Pancreas (tissue), 10 donors: ENCODE data around the gene C3orf18. TPM values are rescaled to one million over a fixed set of nuclear protein-coding genes. Genes with fewer than 3 reads are reported as not detected.

Experiments
- ATAC-seq, 4 donors: fragments of 200-7000 bp; cut with Tn5 transposase; one replicate each; pipeline versions ENCODE4 v1.8.0 to v1.9.1; 2020; ENCODE audit warnings: mild to moderate bottlenecking in 4 of 4, moderate library complexity in 4 of 4
- DNase-seq, 6 donors: peaks; one replicate each; pipeline ENCODE4 v3.0.0-alpha.2; 2020
- FAIRE-seq: peaks from 2 replicates; lab custom pipeline; 2012; peaks lifted over from hg19 to GRCh38; lab: Jason Lieb, UNC
- H3K27ac ChIP-seq, 4 donors: fragments of 200-600 bp; sonication (generic); 1 replicate in 3 of 4; 2 replicates in 1 of 4; pipeline versions ENCODE4 v1.5.0 to v1.8.0; 2020
- H3K27me3 ChIP-seq, 4 donors: fragments of 200-600 bp; one replicate each; pipeline ENCODE4 v1.8.0; 2021
- H3K36me3 ChIP-seq, 3 donors: fragments of 200-600 bp; sonication (generic) in 1 of 3; one replicate each; pipeline versions ENCODE4 v1.5.0 to v1.8.0; 2020 to 2021
- H3K4me1 ChIP-seq, 3 donors: fragments of 200-600 bp; one replicate each; pipeline ENCODE4 v1.8.0; 2021
- H3K4me3 ChIP-seq, 4 donors: fragments of 200-600 bp; sonication (generic) in 2 of 4; one replicate each; pipeline versions ENCODE4 v1.5.0 to v1.8.0; 2020 to 2021
- H3K9me3 ChIP-seq, 4 donors: fragments of 200-600 bp; one replicate each; pipeline ENCODE4 v1.8.0; 2021
- CTCF ChIP-seq, 4 donors: fragments of 200-600 bp; sonication (generic) in 3 of 4; IDR thresholded peaks; one replicate each; pipeline versions ENCODE4 v1.5.0 to v1.8.0; 2021; ENCODE audit warnings: antibody characterized with exemption in 4 of 4
- WGBS, 2 donors: extraction: QIAGEN DNeasy Blood & Tissue Kit; methylation state at CpG; one replicate each; pipeline ENCODE4 v1.1.7; 2013; 5-methylcytosine and 5-hydroxymethylcytosine counted together
- intact Hi-C, 3 donors: fragments of 100-400 bp; cut with DNase I; formaldehyde crosslinking; loops; one replicate each; pipeline versions ENCODE4 v1.11.1 to v1.14.2; 2022
- polyA plus RNA-seq, 2 donors: library from polyadenylated mRNA; stranded (reverse); fragments of 200-250 nt; gene quantifications; one replicate each; pipeline ENCODE4 v1.2.3, GENCODE V29; 2013
- total RNA-seq, 6 donors: library from RNA; stranded (reverse); fragmentation: NEBNext Ultra II Directional in 4 of 6; extraction: Animal tissue kit (Norgen Biotek cat#: 25700) in 4 of 6; gene quantifications; one replicate each; pipeline versions ENCODE4 v1.2.1 to v1.2.4, GENCODE V29; 2021 to 2023
- donor health status: healthy with polysubstance abuse.
- donor health status: DM: no; HTN: no; CAD: no; lungs with moderate emphysema.
- donor health status: DM: no; HTN: no; CAD: no.
- donor health status: control.
- donor health status: control.
- donor health status: Bipolar disorder and iron deficiency.
- donor health status: DM: yes; HTN: yes; CAD: no.
- donor health status: DM: no; HTN: no; CAD: no.
- donor health status: DM: no; HTN: no; CAD: no.
- donor health status: DM: yes; HTN: yes; CAD: no.

Gene C3orf18
- total and polyA plus RNA-seq, 8 donors, result 3.2 to 8.9 (median 5.0) TPM

- H3K27me3 ChIP-seq, result no peaks in the 10 kb centered on the region
- ATAC-seq, result no peak
- H3K36me3 ChIP-seq, result peaks cover 0 to 2% (median 0%) of the 10 kb centered on the region in 3 donors
- peaks cover 0 to 13% (median 6%) of the 10 kb centered on the region in 3 donors for H3K4me1 ChIP-seq
- H3K9me3 ChIP-seq, result no peaks in the 10 kb centered on the region
- DNase-seq, result peak in 1 of 6 donors; percentile 38
- FAIRE-seq, result no peak
- no peak for TF ChIP-seq CTCF (IDR thresholded peaks at IDR 0.05)
- intact Hi-C loops, result no loop called here
- no peak overlapping the region for H3K4me3 ChIP-seq
- H3K27ac ChIP-seq, result no peak overlapping the region
- WGBS, 2 donors, result 85 to 89% methylated on average over 1 of the region's 1 CpG
Observed at GRCh38 chr3:50574444-50574831, 6.9 kb upstream of the C3orf18 start.

GRCh38 chr3:50573566-50574443, 6.3 kb upstream of the C3orf18 start:
- WGBS, 2 donors, result 79 to 83% methylated on average over 8 of the region's 8 CpGs
- Histone ChIP-seq H3K9me3 (no peaks in the 10 kb centered on the region), H3K4me3 (no peak overlapping the region), H3K36me3 (no peaks in the 10 kb centered on the region), H3K27ac (no peak overlapping the region), H3K4me1 (peaks cover 0 to 13% (median 6%) of the 10 kb centered on the region in 3 donors), H3K27me3 (no peaks in the 10 kb centered on the region)
- intact Hi-C loops, result loop anchor here in 1 of 3 donors (2.0 kb wide), 1 partner anchor 41 kb away; no protein-coding TSS in a partner anchor
- FAIRE-seq (no peak), ATAC-seq (no peak), DNase-seq (peak in 1 of 6 donors; percentile 35)
- TF ChIP-seq CTCF (IDR thresholded peaks at IDR 0.05), result no peak

- intact Hi-C loops, result loop anchor here in 1 of 3 donors (2.0 kb wide), 1 partner anchor 42 kb away; no protein-coding TSS in a partner anchor
- FAIRE-seq (no peak), DNase-seq (no peak), ATAC-seq (no peak)
- Histone ChIP-seq H3K27me3 (no peaks in the 10 kb centered on the region), H3K4me3 (no peak overlapping the region), H3K4me1 (peaks cover 0 to 19% (median 14%) of the 10 kb centered on the region in 3 donors), H3K27ac (no peak overlapping the region), H3K9me3 (no peaks in the 10 kb centered on the region), H3K36me3 (no peaks in the 10 kb centered on the region)
- WGBS, 2 donors, result 81 to 95% methylated on average over 4 of the region's 4 CpGs
- no peak for TF ChIP-seq CTCF (IDR thresholded peaks at IDR 0.05)
Observed at GRCh38 chr3:50572801-50573371, 5.3 kb upstream of the C3orf18 start.

GRCh38 chr3:50572158-50572557, 4.6 kb upstream of the C3orf18 start:
- Histone ChIP-seq H3K4me1 (peaks cover 0 to 19% (median 17%) of the 10 kb centered on the region in 3 donors), H3K27me3 (no peaks in the 10 kb centered on the region), H3K4me3 (no peak overlapping the region), H3K9me3 (no peaks in the 10 kb centered on the region), H3K36me3 (no peaks in the 10 kb centered on the region), H3K27ac (no peak overlapping the region)
- DNase-seq (peak; percentile 60 to 90 (median 83)), FAIRE-seq (no peak), ATAC-seq (peak; percentile 23 to 53 (median 52))
- WGBS, 2 donors, result 6 to 10% methylated on average over 1 of the region's 1 CpG
- TF ChIP-seq CTCF (IDR thresholded peaks at IDR 0.05), result peak; percentile 86 to 92 (median 89)
- intact Hi-C loops, result loop anchor here in 1 of 3 donors (2.0 kb wide), 1 partner anchor 43 kb away; no protein-coding TSS in a partner anchor
